Bronchial epithelial cell (primary cell): ENCODE measurements around the gene OSBPL5. TPM values are rescaled to one million over a fixed set of nuclear protein-coding genes. Genes with fewer than 3 reads are reported as not detected.

ENCODE experiments used
- DNase-seq: peaks from one replicate; pipeline ENCODE4 v3.0.0-alpha.2; 2010; ENCODE audit warnings: low read depth
- FAIRE-seq: peaks from 2 replicates; lab custom pipeline; 2011; peaks lifted over from hg19 to GRCh38; lab: Jason Lieb, UNC
- H3K27me3 ChIP-seq: 2 replicates; pipeline ENCODE4 v1.5.1; 2011; ENCODE audit warnings: low read length; ENCODE audit not compliant: control insufficient read depth, insufficient read depth
- H3K36me3 ChIP-seq: 2 replicates; pipeline ENCODE4 v1.5.1; 2011; ENCODE audit warnings: low read length; ENCODE audit not compliant: control insufficient read depth, insufficient read depth
- H3K4me3 ChIP-seq: 2 replicates; pipeline ENCODE4 v1.5.1; 2011; ENCODE audit warnings: mild to moderate bottlenecking, low read depth, low read length, control low read depth
- CTCF ChIP-seq: IDR thresholded peaks from 2 replicates; pipeline ENCODE4 v1.5.1; 2011; ENCODE audit warnings: mild to moderate bottlenecking, moderate library complexity, low read length, control low read depth, inconsistent platforms; ENCODE audit not compliant: insufficient read depth, severe bottlenecking
- total RNA-seq: library from RNA; depleted of rRNA; stranded (reverse); fragments of >200 nt; gene quantifications from 2 replicates; pipeline ENCODE4 v1.2.1, GENCODE V29; 2014

Gene OSBPL5
- total RNA-seq, 1 donor from 2014 or later: 21.1 TPM

GRCh38 chr11:3107608-3108182 lies 57.4 kb downstream of the OSBPL5 start:
- Histone ChIP-seq H3K4me3 (no peak overlapping the region), H3K36me3 (peaks cover 3% of the 10 kb centered on the region), H3K27me3 (no peaks in the 10 kb centered on the region)
- TF ChIP-seq CTCF: no peak
- DNase-seq: no peak
- no peak for FAIRE-seq

GRCh38 chr11:3106736-3107524 lies 58.2 kb downstream of the OSBPL5 start:
- H3K27me3 ChIP-seq: no peaks in the 10 kb centered on the region
- DNase-seq (no peak), FAIRE-seq (no peak)
- no peak overlapping the region for H3K4me3 ChIP-seq
- TF ChIP-seq CTCF: no peak
- peaks cover 3% of the 10 kb centered on the region for H3K36me3 ChIP-seq

- FAIRE-seq: no peak
- Histone ChIP-seq H3K4me3 (no peak overlapping the region), H3K27me3 (no peaks in the 10 kb centered on the region), H3K36me3 (peaks cover 3% of the 10 kb centered on the region)
- no peak for TF ChIP-seq CTCF
- no peak for DNase-seq
Observed at GRCh38 chr11:3105791-3106735, 59.0 kb downstream of the OSBPL5 start.

- Histone ChIP-seq H3K4me3 (no peak overlapping the region), H3K27me3 (no peaks in the 10 kb centered on the region), H3K36me3 (peaks cover 4% of the 10 kb centered on the region)
- no peak for TF ChIP-seq CTCF
- no peak for FAIRE-seq
- no peak for DNase-seq
Observed at GRCh38 chr11:3104961-3105790, 59.9 kb downstream of the OSBPL5 start.

GRCh38 chr11:3104051-3104714 lies 60.9 kb downstream of the OSBPL5 start:
- FAIRE-seq (no peak), DNase-seq (no peak)
- no peak overlapping the region for H3K4me3 ChIP-seq
- H3K36me3 ChIP-seq: peaks cover 7% of the 10 kb centered on the region
- no peaks in the 10 kb centered on the region for H3K27me3 ChIP-seq
- TF ChIP-seq CTCF: no peak
